TTC549 (cell line): ENCODE data around the gene TNIK.

Experiments used
- FAIRE-seq: peaks from 2 replicates; lab custom pipeline; 2012; peaks lifted over from hg19 to GRCh38; lab: Jason Lieb, UNC

The TNIK gene

GRCh38 chr3:171159822-171160157 is 300.4 kb downstream of the TNIK start:
- no peak for FAIRE-seq

GRCh38 chr3:171159024-171159821 is 301.0 kb downstream of the TNIK start:
- FAIRE-seq = no peak

- FAIRE-seq = no peak
Observed at GRCh38 chr3:171157980-171158379, 302.2 kb downstream of the TNIK start.

- no peak for FAIRE-seq
Observed at GRCh38 chr3:171157286-171157685, 302.9 kb downstream of the TNIK start.

- FAIRE-seq = no peak
Observed at GRCh38 chr3:171156401-171157010, 303.7 kb downstream of the TNIK start.

- no peak for FAIRE-seq
Observed at GRCh38 chr3:171155122-171155700, 305.0 kb downstream of the TNIK start.

- no peak for FAIRE-seq
Observed at GRCh38 chr3:171150945-171151344, 309.3 kb downstream of the TNIK start.

- no peak for FAIRE-seq
Observed at GRCh38 chr3:171149526-171150116, 310.6 kb downstream of the TNIK start.

- no peak for FAIRE-seq
Observed at GRCh38 chr3:171145798-171146197, 314.4 kb downstream of the TNIK start.

GRCh38 chr3:171142985-171143384 is 317.2 kb downstream of the TNIK start:
- FAIRE-seq = no peak

GRCh38 chr3:171140246-171140645 is 320.0 kb downstream of the TNIK start:
- FAIRE-seq = no peak

- FAIRE-seq = no peak
Observed at GRCh38 chr3:171138027-171138426, 322.2 kb downstream of the TNIK start.

- no peak for FAIRE-seq
Observed at GRCh38 chr3:171135549-171135948, 324.7 kb downstream of the TNIK start.

GRCh38 chr3:171133796-171134569 is 326.2 kb downstream of the TNIK start:
- no peak for FAIRE-seq

GRCh38 chr3:171133337-171133736 is 326.9 kb downstream of the TNIK start:
- no peak for FAIRE-seq

GRCh38 chr3:171132873-171133272 is 327.3 kb downstream of the TNIK start:
- FAIRE-seq = no peak

GRCh38 chr3:171129827-171130226 is 330.4 kb downstream of the TNIK start:
- no peak for FAIRE-seq

- FAIRE-seq = no peak
Observed at GRCh38 chr3:171127611-171128010, 332.6 kb downstream of the TNIK start.

- no peak for FAIRE-seq
Observed at GRCh38 chr3:171126478-171127209, 333.6 kb downstream of the TNIK start.

- no peak for FAIRE-seq
Observed at GRCh38 chr3:171125010-171125409, 335.2 kb downstream of the TNIK start.

GRCh38 chr3:171123915-171124314 is 336.3 kb downstream of the TNIK start:
- no peak for FAIRE-seq

- FAIRE-seq = no peak
Observed at GRCh38 chr3:171122861-171123260, 337.3 kb downstream of the TNIK start.
